ENCODE measurements around the gene ERMN.

- no peak for TF ChIP-seq CTCF (IDR thresholded peaks at IDR 0.05)
- TF ChIP-seq POLR2A (IDR thresholded peaks at IDR 0.05): no peak
These were observed 1.1 kb upstream of the ERMN start for GRCh38 chr2:157326698-157327097.
